GM18868 (cell line): ENCODE measurements around the gene VTI1A.
A peak's percentile ranks its signal among the peaks of the same experiment; 100 is the strongest.

Source experiments
- ATAC-seq: cut with Tn5 transposase; IDR thresholded peaks from one replicate; pipeline ENCODE4 v1.9.1; 2021; ENCODE audit warnings: mild to moderate bottlenecking, moderate library complexity; ENCODE audit not compliant: unreplicated experiment

The VTI1A gene

GRCh38 chr10:112502536-112502935, 55.5 kb downstream of the VTI1A start:
- no peak for ATAC-seq

GRCh38 chr10:112503643-112504042, 56.6 kb downstream of the VTI1A start:
- no peak for ATAC-seq

DNA sequence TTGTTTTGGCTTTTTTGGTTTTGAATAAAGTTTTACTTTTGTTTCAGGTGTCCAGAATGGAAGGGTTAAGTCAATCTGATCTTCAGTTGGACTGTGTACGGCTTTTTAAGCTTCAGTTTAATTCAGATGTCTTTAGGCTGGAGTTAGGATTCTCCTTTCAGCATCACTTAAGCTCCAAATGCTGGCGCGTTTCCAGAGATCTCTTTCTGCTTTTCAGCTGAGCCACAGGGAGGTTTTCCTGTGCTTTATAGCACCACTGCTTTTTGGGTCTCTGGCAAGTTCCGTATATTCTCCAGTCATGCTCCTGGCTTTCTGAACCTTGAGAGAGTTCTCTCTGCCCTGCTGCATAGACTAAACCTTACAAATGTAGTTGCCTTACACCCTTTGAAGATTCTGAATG, 60.0 kb downstream of the VTI1A start:
- no peak for ATAC-seq

DNA sequence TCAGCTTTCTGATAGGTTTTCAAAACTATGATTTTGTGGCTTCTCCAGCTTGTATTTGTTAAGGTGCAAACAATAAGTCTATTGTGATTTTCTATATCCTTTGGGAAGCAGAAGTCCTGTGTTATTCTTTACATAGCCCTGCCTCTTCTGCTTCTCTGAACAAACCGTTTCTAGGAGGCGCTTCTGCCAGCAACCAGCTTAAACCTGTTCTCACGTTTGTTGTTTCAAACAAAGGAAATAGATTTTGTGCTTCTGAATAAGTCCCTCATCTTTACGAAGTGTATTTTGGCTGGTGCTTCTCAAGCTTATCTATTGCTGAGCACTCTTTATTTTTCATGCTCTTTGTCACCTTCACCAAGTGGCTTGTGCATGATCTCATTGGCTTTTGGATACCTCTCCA, 61.0 kb downstream of the VTI1A start:
- ATAC-seq: no peak

GRCh38 chr10:112509558-112510291, 62.7 kb downstream of the VTI1A start:
- ATAC-seq: no peak

GRCh38 chr10:112510384-112510783, 63.4 kb downstream of the VTI1A start:
- ATAC-seq: no peak

- no peak for ATAC-seq
Observed at GRCh38 chr10:112512294-112512693, 65.3 kb downstream of the VTI1A start.

DNA sequence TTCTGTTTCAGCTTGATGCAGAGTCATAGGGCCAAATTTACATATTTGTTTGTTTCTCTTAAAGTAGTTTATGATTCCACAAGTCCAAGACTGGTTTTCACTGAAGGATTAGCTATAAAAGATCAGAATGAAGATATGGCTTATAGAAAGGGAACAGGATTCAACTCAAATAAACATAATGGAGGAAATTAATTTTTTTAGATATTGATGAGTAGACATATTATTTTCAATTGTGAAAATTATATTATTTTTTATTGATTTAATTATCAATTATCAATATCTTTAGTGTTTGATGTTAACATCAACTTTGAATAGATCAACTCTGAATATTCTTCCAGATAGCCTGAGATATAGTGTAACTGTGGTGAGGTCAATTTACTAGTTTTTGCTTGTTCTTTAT, 68.1 kb downstream of the VTI1A start:
- ATAC-seq: no peak

- no peak for ATAC-seq
Observed at GRCh38 chr10:112515852-112516251, 68.8 kb downstream of the VTI1A start.

- no peak for ATAC-seq
Observed at GRCh38 chr10:112517451-112517862, 70.4 kb downstream of the VTI1A start.

DNA sequence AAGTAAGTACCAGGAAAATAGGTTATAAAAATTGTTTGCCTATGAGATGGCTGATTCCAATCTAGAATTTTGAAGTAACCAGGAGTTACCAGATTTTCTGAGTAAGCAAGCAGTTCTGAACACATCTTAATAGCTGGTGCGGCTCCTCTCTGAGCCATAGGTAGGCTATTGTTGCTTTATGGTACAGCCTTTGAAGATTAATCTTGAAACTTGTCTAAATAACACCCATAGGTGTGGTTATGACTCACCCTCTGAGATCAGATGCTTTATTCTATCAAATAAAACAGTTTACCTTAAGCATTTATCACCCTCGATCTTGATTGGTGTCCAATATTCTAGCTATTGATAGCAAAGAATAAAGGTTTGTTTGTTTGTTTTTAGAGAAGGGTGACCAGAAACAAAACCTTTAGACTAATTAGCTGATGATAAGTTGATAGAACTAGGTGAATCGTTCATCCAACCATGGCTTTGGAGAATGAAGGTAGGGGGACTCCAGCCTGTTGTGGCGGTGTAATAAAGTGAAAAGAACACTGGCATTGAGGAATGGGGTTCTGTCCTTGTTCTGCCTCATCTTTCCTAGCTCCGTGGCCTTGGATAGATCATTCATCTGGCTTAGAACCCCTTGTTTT, 72.2 kb downstream of the VTI1A start:
- ATAC-seq: peak; percentile 99

GRCh38 chr10:112520914-112521313, 73.9 kb downstream of the VTI1A start:
- ATAC-seq: no peak

DNA sequence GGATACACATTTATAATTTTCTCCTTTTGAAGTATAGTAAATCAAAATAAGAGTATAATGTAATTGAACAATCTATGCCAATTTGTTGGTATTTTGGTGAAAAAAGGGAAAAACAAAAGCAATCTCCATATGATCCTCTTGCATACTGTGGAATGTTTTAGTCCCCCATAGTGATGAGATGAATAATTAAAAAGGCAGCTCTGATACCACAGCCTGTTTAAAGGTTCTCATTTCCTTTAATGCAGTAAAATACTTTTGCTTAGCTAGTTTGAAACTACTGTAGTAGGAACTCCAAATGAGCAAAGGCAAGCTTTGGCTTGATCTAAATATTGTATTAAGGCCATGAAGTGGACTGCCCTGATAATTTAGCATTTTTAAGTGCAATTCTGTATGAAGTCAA, 77.6 kb downstream of the VTI1A start:
- no peak for ATAC-seq

DNA sequence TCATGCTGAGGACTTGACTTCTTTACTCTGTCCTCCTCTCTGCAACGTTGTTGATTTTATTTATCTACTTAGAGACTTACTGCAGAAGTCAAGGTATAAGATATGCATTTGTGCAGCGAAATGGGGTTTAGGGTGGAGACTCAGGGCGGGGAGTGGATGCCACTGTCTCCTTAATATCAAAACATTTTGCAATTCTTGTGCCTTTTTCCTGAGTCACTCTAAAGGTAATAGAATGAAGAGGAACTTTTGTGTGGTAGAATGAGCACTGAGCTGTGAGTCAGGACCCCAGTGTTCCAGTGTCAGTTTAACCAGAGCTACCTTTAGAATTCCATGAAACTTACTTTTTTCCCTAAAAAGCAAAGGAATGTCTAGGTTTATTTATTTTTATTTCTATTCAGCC, 78.2 kb downstream of the VTI1A start:
- ATAC-seq: no peak

- peak; percentile 99 for ATAC-seq
Observed at GRCh38 chr10:112526139-112526538, 79.1 kb downstream of the VTI1A start.

DNA sequence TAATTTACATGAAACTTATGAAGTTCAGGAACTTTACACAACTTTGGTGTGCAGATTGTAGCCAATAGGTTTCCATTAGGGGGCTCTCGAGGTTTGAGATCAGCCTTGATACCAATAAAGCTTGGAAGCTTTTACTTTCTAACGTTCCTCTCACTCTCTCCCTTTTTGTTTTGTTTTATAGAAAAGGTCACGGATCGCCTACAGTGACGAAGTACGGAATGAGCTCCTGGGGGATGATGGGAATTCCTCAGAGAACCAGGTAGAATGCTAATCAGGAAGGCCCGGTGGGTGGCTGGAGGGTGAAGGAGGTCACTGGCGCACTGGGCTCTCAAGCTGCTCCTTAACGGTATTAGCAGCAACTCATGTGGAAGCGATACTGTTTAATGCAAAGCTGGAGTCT, 79.9 kb downstream of the VTI1A start:
- no peak for ATAC-seq

GRCh38 chr10:112528235-112528634, 81.2 kb downstream of the VTI1A start:
- no peak for ATAC-seq

GRCh38 chr10:112531421-112531820, 84.4 kb downstream of the VTI1A start:
- ATAC-seq: no peak

- ATAC-seq: peak; percentile 97
Observed at GRCh38 chr10:112532189-112532588, 85.2 kb downstream of the VTI1A start.

DNA sequence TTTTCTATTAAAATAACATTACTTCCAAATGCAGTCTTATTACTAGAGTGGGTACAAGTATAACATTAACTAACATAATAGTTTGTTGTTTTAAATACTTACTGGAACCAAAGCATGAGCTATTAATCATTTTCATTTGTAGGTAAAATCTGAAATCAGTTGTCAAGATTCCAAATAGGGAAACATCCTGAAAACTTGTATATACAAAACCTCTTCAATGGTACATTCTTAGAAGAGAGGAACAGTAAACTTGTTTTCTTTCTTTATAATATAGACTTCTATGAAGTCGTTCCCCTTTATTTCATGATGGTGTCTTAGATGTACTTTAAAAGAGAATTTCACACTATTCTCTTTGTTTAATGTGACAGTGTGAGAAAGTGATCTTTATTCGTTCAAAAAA, 85.9 kb downstream of the VTI1A start:
- no peak for ATAC-seq

DNA sequence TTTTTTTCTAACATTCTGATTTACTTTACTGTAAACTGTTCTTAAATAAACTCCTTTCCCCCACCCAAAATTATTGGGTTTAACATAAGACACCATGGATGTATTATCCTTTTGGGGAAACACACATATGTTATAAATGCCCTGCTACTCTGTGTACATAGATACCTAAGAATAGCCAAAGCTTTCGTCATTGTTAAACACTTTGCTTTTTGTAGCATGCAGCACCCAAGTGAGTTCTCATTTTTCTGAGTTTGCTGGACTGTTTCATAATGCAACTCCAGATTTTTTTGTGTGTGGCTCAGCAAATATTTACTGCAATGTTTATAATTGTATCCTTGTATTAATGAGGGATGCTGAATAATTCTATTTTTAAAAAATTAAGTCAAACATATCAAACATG, 86.9 kb downstream of the VTI1A start:
- no peak for ATAC-seq

- peak; percentile 45 for ATAC-seq
Observed at GRCh38 chr10:112535531-112535951, 88.5 kb downstream of the VTI1A start.

GRCh38 chr10:112536663-112537062, 89.6 kb downstream of the VTI1A start:
- no peak for ATAC-seq
